Ovary (tissue), 9 donors: Measurements from ENCODE around the gene NOXA1. TPM values are rescaled to one million over a fixed set of nuclear protein-coding genes. Genes with fewer than 3 reads are reported as not detected.

ENCODE experiments used
- DNase-seq, 5 donors: peaks; one replicate each; pipeline ENCODE4 v3.0.0-alpha.2; 2019 to 2020
- H3K27ac ChIP-seq, 2 donors: fragments of 200-600 bp; one replicate each; pipeline versions ENCODE4 v1.5.1 to v1.8.0; 2019 to 2022
- H3K27me3 ChIP-seq: fragments of 200-600 bp; one replicate; pipeline ENCODE4 v1.8.0; 2022
- H3K36me3 ChIP-seq: fragments of 200-600 bp; sonication (generic); one replicate; pipeline ENCODE4 v1.5.1; 2019
- H3K4me1 ChIP-seq: one replicate; pipeline ENCODE4 v1.8.1; 2013; ENCODE audit warnings: mild to moderate bottlenecking, moderate library complexity; ENCODE audit not compliant: insufficient read depth
- H3K4me3 ChIP-seq: fragments of 200-600 bp; sonication (generic); one replicate; pipeline ENCODE4 v1.5.1; 2017
- H3K9me3 ChIP-seq, 2 donors: fragments of 200-600 bp in 1 of 2; sonication (generic) in 1 of 2; one replicate each; pipeline versions ENCODE4 v1.5.1 to v1.8.1; 2013 to 2019; ENCODE audit warnings: mild to moderate bottlenecking in 1 of 2, moderate library complexity in 1 of 2
- CTCF ChIP-seq, 3 donors: fragments of 450-650 bp in 2 of 3; fragments of 200-600 bp in 1 of 3; IDR thresholded peaks; one replicate each; pipeline versions ENCODE4 v1.5.1 to v1.8.0; 2016 to 2022; ENCODE audit warnings: antibody characterized with exemption in 3 of 3, mild to moderate bottlenecking in 1 of 3
- EP300 ChIP-seq: sonication (generic); formaldehyde crosslinking; IDR thresholded peaks from one replicate; pipeline ENCODE4 v1.6.1; 2017; ENCODE audit warnings: antibody characterized with exemption
- POLR2A ChIP-seq: fragments of 450-650 bp; IDR thresholded peaks from one replicate; pipeline ENCODE4 v1.6.1; 2017; ENCODE audit warnings: antibody characterized with exemption, mild to moderate bottlenecking, moderate library complexity
- WGBS, 3 donors: extraction: QIAGEN DNeasy Blood & Tissue Kit in 1 of 3; methylation state at CpG; one replicate each; pipeline versions ENCODE4 v1.1.5 to v1.1.7; 2013 to 2017; 5-methylcytosine and 5-hydroxymethylcytosine counted together
- intact Hi-C, 4 donors: fragments of 100-400 bp; cut with DNase I; formaldehyde crosslinking; loops; one replicate each; pipeline versions ENCODE4 v1.11.0 to v1.15.1; 2022 to 2023
- polyA plus RNA-seq, 2 donors: library from polyadenylated mRNA; stranded (reverse); fragments of 200-250 nt in 1 of 2; fragments of 350-450 nt in 1 of 2; fragmentation: Illumina TruSeq in 1 of 2; extraction: RNeasy Lipid Tissue Mini Kit (QIAGEN cat#74804) in 1 of 2; gene quantifications; one replicate each; pipeline ENCODE4 v1.2.3, GENCODE V29; 2013 to 2014
- total RNA-seq, 7 donors: library from RNA; depleted of rRNA in 2 of 7; stranded (reverse); fragments of >200 nt in 2 of 7; fragmentation: NEBNext Ultra II Directional in 3 of 7; extraction: Animal tissue kit (Norgen Biotek cat#: 25700) in 3 of 7; gene quantifications; one replicate each; pipeline versions ENCODE4 v1.1.0 to v1.2.4, GENCODE V29; 2016 to 2023
- donor health status: DM: no; HTN: no; CAD: no; lungs with moderate emphysema.
- donor health status: DM: no; HTN: no; CAD: no.
- donor health status: Bipolar disorder and iron deficiency.
- donor health status: DM: yes; HTN: yes; CAD: no.
- donor health status: DM: no; HTN: no; CAD: no.
- donor health status: DM: yes; HTN: yes; CAD: no.

Gene NOXA1
- total and polyA plus RNA-seq, 9 donors, result 7.1 to 18.5 (median 12.1) TPM; not detected in 1

- WGBS, 3 donors, result 79 to 81% (median 80%) methylated on average over 10 of the region's 10 CpGs
- Histone ChIP-seq H3K36me3 (no peaks in the 10 kb centered on the region), H3K9me3 (no peaks in the 10 kb centered on the region), H3K27me3 (no peaks in the 10 kb centered on the region), H3K4me1 (peaks cover 15% of the 10 kb centered on the region), H3K27ac (peak overlapping the region in 1 of 2 donors; percentile 38), H3K4me3 (no peak overlapping the region)
- TF ChIP-seq POLR2A, result no peak
- TF ChIP-seq EP300, result no peak
- no peak for TF ChIP-seq CTCF (IDR thresholded peaks at IDR 0.05)
- peak; percentile 8 to 53 (median 37) for DNase-seq
- intact Hi-C loops, result no loop called here
These were observed 33.7 kb downstream of the NOXA1 start for GRCh38 chr9:137456864-137457405.

- Histone ChIP-seq H3K9me3 (no peaks in the 10 kb centered on the region), H3K4me3 (no peak overlapping the region), H3K27ac (peak overlapping the region in 1 of 2 donors; percentile 30), H3K4me1 (peaks cover 15% of the 10 kb centered on the region), H3K27me3 (no peaks in the 10 kb centered on the region), H3K36me3 (no peaks in the 10 kb centered on the region)
- peak in 4 of 5 donors; percentile 15 to 65 (median 59) for DNase-seq
- WGBS, 3 donors, result 89 to 94% (median 90%) methylated on average over 29 to 44 of the region's 44 CpGs
- TF ChIP-seq EP300 (no peak), CTCF (IDR thresholded peaks at IDR 0.05) (no peak)
- intact Hi-C loops, result loop anchor here in 1 of 4 donors (2.0 kb wide), 1 partner anchor 35 kb away; the partner anchor contains the start of genes EXD3 and NOXA1
These were observed 34.4 kb downstream of the NOXA1 start for GRCh38 chr9:137457406-137458193.

- H3K4me1 ChIP-seq, result peaks cover 15% of the 10 kb centered on the region
- no peaks in the 10 kb centered on the region for H3K36me3 ChIP-seq
- H3K27ac ChIP-seq, result peak overlapping the region in 1 of 2 donors; percentile 72
- intact Hi-C loops, result loop anchor here in 1 of 4 donors (2.0 kb wide), 1 partner anchor 36 kb away; the partner anchor contains the start of genes EXD3 and NOXA1
- WGBS, 3 donors, result 7 to 19% (median 18%) methylated on average over 37 to 86 of the region's 88 CpGs
- TF ChIP-seq EP300, result no peak
- no peak for TF ChIP-seq POLR2A
- no peak for TF ChIP-seq CTCF (IDR thresholded peaks at IDR 0.05)
- no peaks in the 10 kb centered on the region for H3K9me3 ChIP-seq
- H3K4me3 ChIP-seq, result peak overlapping the region; percentile 46
- DNase-seq, result peak; percentile 38 to 73 (median 59)
- H3K27me3 ChIP-seq, result no peaks in the 10 kb centered on the region
These were observed 35.3 kb downstream of the NOXA1 start for GRCh38 chr9:137458194-137459151.

GRCh38 chr9:137459152-137459600, 36.0 kb downstream of the NOXA1 start, which contains the start of gene NSMF:
NSMF (minus strand) TSS chr9:137459334; CDS start chr9:137459102, 232 bp downstream.
- Histone ChIP-seq H3K27me3 (no peaks in the 10 kb centered on the region), H3K36me3 (no peaks in the 10 kb centered on the region), H3K4me1 (peaks cover 15% of the 10 kb centered on the region), H3K9me3 (no peaks in the 10 kb centered on the region), H3K27ac (peak within 1 kb of the TSS; percentile 11 to 72), H3K4me3 (peak within 1 kb of the TSS; percentile 46)
- TF ChIP-seq POLR2A, result peak; percentile 89
- no peak for TF ChIP-seq EP300
- DNase-seq, result peak; percentile 95 to 98 (median 97)
- WGBS, 3 donors, result 0 to 1% (median 0%) methylated on average over 21 to 62 of the region's 62 CpGs
- intact Hi-C loops, result loop anchor here in 1 of 4 donors (2.0 kb wide), 1 partner anchor 36 kb away; the partner anchor contains the start of genes EXD3 and NOXA1
